HepG2 (cell line): Measurements from ENCODE around the gene PNLIPRP2. TPM values are rescaled to one million over a fixed set of nuclear protein-coding genes. Genes with fewer than 3 reads are reported as not detected.

Experiments used
- ATAC-seq: fragments of 200-7000 bp; cut with Tn5 transposase; 3 replicates; pipeline ENCODE4 v1.9.1; 2020; ENCODE audit warnings: mild to moderate bottlenecking, moderate library complexity
- BruUV-seq: library from RNA; stranded (reverse); fragments of 400-500 nt; replicated peaks from 2 replicates; lab custom pipeline; 2021; lab: Mats Ljungman, UMichigan
- CTCF ChIA-PET: fragments of 300-600 bp; formaldehyde crosslinking; extraction: SDS; loops from one replicate; lab custom pipeline; 2021; ENCODE audit warnings: low total read pairs, inconsistent platforms, low intra/inter-chr PET ratio; lab: Yijun Ruan, JAX
- POLR2A ChIA-PET: fragments of 350-600 bp; sonication (Branson Sonifier 250); formaldehyde crosslinking; loops from one replicate; lab custom pipeline; 2020; ENCODE audit warnings: antibody characterized with exemption, inconsistent platforms; lab: Yijun Ruan, JAX
- DNase-seq: peaks from one replicate; pipeline ENCODE4 v3.0.0-alpha.2; 2015; ENCODE audit warnings: low spot score
- FAIRE-seq: peaks from 3 replicates; lab custom pipeline; 2011; peaks lifted over from hg19 to GRCh38; lab: Jason Lieb, UNC
- H2AFZ ChIP-seq: one replicate; pipeline ENCODE4 v1.6.1; 2011; ENCODE audit warnings: low read length, inconsistent platforms
- H3K27ac ChIP-seq: fragments of 300-600 bp; 3 replicates; pipeline ENCODE4 v1.8.0; 2011; ENCODE audit warnings: mixed run types, mild to moderate bottlenecking, mixed read lengths, low read length, inconsistent platforms; ENCODE audit not compliant: insufficient read depth; ENCODE audit errors: extremely low read length
- H3K27me3 ChIP-seq, 2 experiments: fragments of 200-600 bp in 1 of 2; 2 replicates in 1 of 2; 3 replicates in 1 of 2; pipeline versions ENCODE4 v1.6.0 to v1.8.0; 2011; ENCODE audit warnings: low read length in 2 of 2, mild to moderate bottlenecking in 2 of 2, moderate library complexity in 2 of 2, inconsistent platforms in 1 of 2; ENCODE audit not compliant: insufficient read depth in 2 of 2, control insufficient read depth in 1 of 2
- H3K36me3 ChIP-seq, 2 experiments: fragments of 200-600 bp in 1 of 2; replicated peaks in 1 of 2; 2 replicates in 1 of 2; 3 replicates in 1 of 2; pipeline versions ENCODE4 v1.5.1 to v1.8.0; 2011; ENCODE audit warnings: low read length in 2 of 2, inconsistent platforms in 1 of 2; ENCODE audit not compliant: insufficient read depth in 2 of 2, control insufficient read depth in 1 of 2
- H3K4me1 ChIP-seq: 2 replicates; pipeline ENCODE4 v1.5.1; 2012; ENCODE audit warnings: low read length, inconsistent platforms; ENCODE audit not compliant: insufficient read depth
- H3K4me2 ChIP-seq: 2 replicates; pipeline ENCODE4 v1.6.0; 2011; ENCODE audit warnings: low read depth, low read length, inconsistent platforms
- H3K4me3 ChIP-seq, 3 experiments: fragments of 200-600 bp in 1 of 3; sonication (generic), shearing (Covaris generic) in 1 of 3; replicated peaks in 1 of 3; 2 replicates each; pipeline ENCODE4 v1.5.1; 2011 to 2016; ENCODE audit warnings: low read length in 3 of 3, inconsistent platforms in 2 of 3, low read depth in 2 of 3, mild to moderate bottlenecking in 2 of 3, control low read depth in 1 of 3, mixed read lengths in 1 of 3; ENCODE audit not compliant: insufficient read depth in 1 of 3
- H3K79me2 ChIP-seq: one replicate; pipeline ENCODE4 v1.6.1; 2011; ENCODE audit warnings: low read length, inconsistent platforms; ENCODE audit not compliant: insufficient read depth
- H3K9ac ChIP-seq: 2 replicates; pipeline ENCODE4 v1.6.0; 2011; ENCODE audit warnings: mild to moderate bottlenecking, low read depth, low read length, inconsistent platforms; ENCODE audit not compliant: insufficient read depth
- H3K9me3 ChIP-seq: 2 replicates; pipeline ENCODE4 v1.5.1; 2012; ENCODE audit warnings: mild to moderate bottlenecking, low read length
- H4K20me1 ChIP-seq: 2 replicates; pipeline ENCODE4 v1.6.0; 2011; ENCODE audit warnings: inconsistent platforms, mild to moderate bottlenecking, low read length, moderate library complexity; ENCODE audit not compliant: insufficient read depth
- ATRX ChIP-seq: sonication (generic); formaldehyde crosslinking; IDR thresholded peaks from 2 replicates; pipeline ENCODE4 v1.4.0; 2020; ENCODE audit warnings: missing genetic modification reagents, borderline replicate concordance
- CHCHD3 ChIP-seq: sonication (generic); formaldehyde crosslinking; IDR thresholded peaks from 2 replicates; pipeline ENCODE4 v1.8.0; 2022; ENCODE audit warnings: mild to moderate bottlenecking, missing genetic modification reagents, moderate library complexity
- FOSL2 ChIP-seq: sonication (generic); formaldehyde crosslinking; IDR thresholded peaks from 2 replicates; pipeline ENCODE4 v1.4.0; 2020; ENCODE audit warnings: missing genetic modification reagents
- KLF9 ChIP-seq: IDR thresholded peaks from 2 replicates; pipeline ENCODE4 v1.6.1; 2016; ENCODE audit warnings: low read depth
- MYNN ChIP-seq: sonication (generic); formaldehyde crosslinking; IDR thresholded peaks from 2 replicates; pipeline ENCODE4 v1.4.0; 2020; ENCODE audit warnings: mild to moderate bottlenecking, low read depth, missing genetic modification reagents
- NFYB ChIP-seq: sonication (generic); formaldehyde crosslinking; IDR thresholded peaks from 2 replicates; pipeline ENCODE4 v1.4.0; 2020; ENCODE audit warnings: missing genetic modification reagents
- PTBP1 ChIP-seq: fragments of 200-400 bp; formaldehyde crosslinking; IDR thresholded peaks from 2 replicates; pipeline ENCODE4 v1.6.1; 2018; ENCODE audit warnings: low read length, low read depth; ENCODE audit not compliant: poor library complexity, severe bottlenecking
- RBM39 ChIP-seq: fragments of 200-400 bp; formaldehyde crosslinking; IDR thresholded peaks from one replicate; pipeline ENCODE4 v1.6.1; 2018; ENCODE audit warnings: antibody characterized with exemption, mild to moderate bottlenecking, low read depth, low read length; ENCODE audit not compliant: poor library complexity, severe bottlenecking
- ZBTB1 ChIP-seq: sonication (generic); formaldehyde crosslinking; IDR thresholded peaks from 2 replicates; pipeline ENCODE4 v1.4.0; 2020; ENCODE audit warnings: missing genetic modification reagents, borderline replicate concordance
- ZC3H13 ChIP-seq: sonication (generic); formaldehyde crosslinking; IDR thresholded peaks from 2 replicates; pipeline ENCODE4 v1.8.1; 2023; ENCODE audit warnings: mild to moderate bottlenecking, missing genetic modification reagents, moderate library complexity
- ZFP91 ChIP-seq: sonication (generic); formaldehyde crosslinking; IDR thresholded peaks from 2 replicates; pipeline ENCODE4 v1.9.0; 2022; ENCODE audit warnings: missing genetic modification reagents, mild to moderate bottlenecking, borderline replicate concordance
- ZNF17 ChIP-seq: sonication (generic); formaldehyde crosslinking; IDR thresholded peaks from 2 replicates; pipeline ENCODE4 v1.5.0; 2020; ENCODE audit warnings: mild to moderate bottlenecking, missing genetic modification reagents
- ZNF362 ChIP-seq: sonication (generic); formaldehyde crosslinking; IDR thresholded peaks from 2 replicates; pipeline ENCODE4 v1.4.0; 2020; ENCODE audit warnings: missing genetic modification reagents, mild to moderate bottlenecking, borderline replicate concordance
- ZNF44 ChIP-seq: sonication (generic); formaldehyde crosslinking; IDR thresholded peaks from 2 replicates; pipeline ENCODE4 v1.5.1; 2020; ENCODE audit warnings: mild to moderate bottlenecking, missing genetic modification reagents
- ZNF687 ChIP-seq: sonication (generic); formaldehyde crosslinking; IDR thresholded peaks from 2 replicates; pipeline ENCODE4 v1.5.1; 2020; ENCODE audit warnings: mild to moderate bottlenecking, missing genetic modification reagents, moderate library complexity
- ZNF720 ChIP-seq: sonication (generic); formaldehyde crosslinking; IDR thresholded peaks from 2 replicates; pipeline ENCODE4 v1.4.0; 2020; ENCODE audit warnings: missing genetic modification reagents
- ZNF766 ChIP-seq: sonication (generic); formaldehyde crosslinking; IDR thresholded peaks from 2 replicates; pipeline ENCODE4 v1.5.0; 2020; ENCODE audit warnings: missing genetic modification reagents, borderline replicate concordance
- WGBS: methylation state at CpG from one replicate; pipeline ENCODE4 v1.1.6; 2017; ENCODE audit warnings: low lambda C conversion rate; 5-methylcytosine and 5-hydroxymethylcytosine counted together
- in situ Hi-C: cut with HindIII; loops from 2 replicates; pipeline ENCODE4 v1.10.0; 2017; ENCODE audit warnings: low pct_unique_long_range_greater_than_20kb; ENCODE audit not compliant: extremely low pct_ligation_motif_present
- intact Hi-C: fragments of 100-400 bp; cut with micrococcal nuclease; formaldehyde crosslinking; loops from one replicate; pipeline ENCODE4 v1.10.0; 2022; ENCODE audit not compliant: unreplicated experiment
- polyA plus RNA-seq, 8 experiments: library from polyadenylated mRNA; depleted of rRNA in 3 of 8; stranded (reverse) in 7 of 8; unstranded in 1 of 8; fragments of >200 nt; fragmentation: Illumina TruSeq in 4 of 8; extraction: Trizol in 4 of 8; gene quantifications; 2 replicates each; pipeline versions ENCODE4 v1.2.1 to v1.2.3, GENCODE V29; 2011 to 2016; ENCODE audit warnings: low read depth in 4 of 8, missing spikeins in 1 of 8, mixed read lengths in 1 of 8; ENCODE audit not compliant: insufficient read depth in 1 of 8
- total RNA-seq, 5 experiments: library from RNA; depleted of rRNA; stranded (reverse); fragments of >200 nt; fragmentation: Illumina TruSeq; extraction: Trizol; gene quantifications; 2 replicates each; pipeline ENCODE4 v1.2.3, GENCODE V29; 2016; ENCODE audit warnings: low read depth in 1 of 5

The PNLIPRP2 gene
- total and polyA plus RNA-seq, 2 of the 13 experiments (the other 11 are each of a cell fraction or from before 2014, with no cell fraction given) = 0.21 to 0.97 TPM

GRCh38 chr10:116611153-116611545, 9.6 kb upstream of the PNLIPRP2 start (continued):
- TF ChIP-seq NFYB (CRISPR knock-in tag) = no peak
- no peak for TF ChIP-seq ZNF720 (CRISPR knock-in tag)
- no peak for TF ChIP-seq ZNF687 (CRISPR knock-in tag)
- no peak for TF ChIP-seq RBM39
- no peak for TF ChIP-seq ZNF44 (CRISPR knock-in tag)
- TF ChIP-seq MYNN (CRISPR knock-in tag) = no peak
- no peak for TF ChIP-seq CHCHD3 (CRISPR knock-in tag)

- Histone ChIP-seq H3K27me3 (peaks cover 1 to 3% of the 10 kb centered on the region in 2 experiments; a peak in 2 of 5 replicates), H3K4me2 (no peak overlapping the region), H2AFZ (no peak overlapping the region), H3K4me1 (no peaks in the 10 kb centered on the region), H3K27ac (no peak overlapping the region), H3K9ac (no peak overlapping the region), H3K4me3 (no peak overlapping the region), H3K9me3 (no peaks in the 10 kb centered on the region), H3K36me3 (no peaks in the 10 kb centered on the region), H3K79me2 (no peaks in the 10 kb centered on the region), H4K20me1 (no peaks in the 10 kb centered on the region)
- POLR2A ChIA-PET = no interaction called here
- WGBS = 38% methylated on average over 8 of the region's 8 CpGs
- CTCF ChIA-PET = no interaction called here
- no peak for FAIRE-seq
- intact Hi-C loops (no loop called here), in situ Hi-C loops (no loop called here)
- ATAC-seq = no peak
- DNase-seq = no peak
- no TSS peak for BruUV-seq
- TF ChIP-seq ZFP91 (CRISPR knock-in tag) = no peak
- TF ChIP-seq ZBTB1 (CRISPR knock-in tag) = no peak
- TF ChIP-seq ATRX (CRISPR knock-in tag) = no peak
- TF ChIP-seq ZNF362 (CRISPR knock-in tag) = no peak
- TF ChIP-seq ZNF17 = no peak
- TF ChIP-seq KLF9 (CRISPR knock-in tag) = no peak
- TF ChIP-seq ZC3H13 (CRISPR knock-in tag) = no peak
- TF ChIP-seq FOSL2 (CRISPR knock-in tag) = no peak
- no peak for TF ChIP-seq ZNF766 (CRISPR knock-in tag)
- TF ChIP-seq PTBP1 = no peak
- TF ChIP-seq CHCHD3 (CRISPR knock-in tag) = no peak
Measured at GRCh38 chr10:116612107-116612769, 8.5 kb upstream of the PNLIPRP2 start.
